OCI-LY1 (cell line): ENCODE measurements around the gene MAGI2.

ENCODE experiments used
- H2AFZ ChIP-seq: fragments of 200-600 bp; sonication (generic), shearing (Covaris generic); 2 replicates; pipeline ENCODE4 v1.6.0; 2014; ENCODE audit warnings: antibody characterized with exemption, mild to moderate bottlenecking, low read length
- H3F3A ChIP-seq: fragments of 200-600 bp; sonication (generic), shearing (Covaris generic); 2 replicates; pipeline ENCODE4 v1.6.0; 2014; ENCODE audit warnings: mild to moderate bottlenecking, antibody characterized with exemption, low read length, moderate library complexity; ENCODE audit not compliant: insufficient read depth
- H3K27ac ChIP-seq: fragments of 200-600 bp; sonication (generic); 2 replicates; pipeline ENCODE4 v1.5.1; 2014; ENCODE audit warnings: low read length, mixed run types, mild to moderate bottlenecking, low read depth; ENCODE audit not compliant: poor library complexity, severe bottlenecking
- H3K27me3 ChIP-seq: fragments of 200-600 bp; sonication (generic); 2 replicates; pipeline ENCODE4 v1.6.0; 2014; ENCODE audit warnings: antibody characterized with exemption, mild to moderate bottlenecking, low read length, moderate library complexity; ENCODE audit not compliant: insufficient read depth
- H3K36me3 ChIP-seq: fragments of 200-600 bp; sonication (generic); 2 replicates; pipeline ENCODE4 v1.6.1; 2014; ENCODE audit warnings: mild to moderate bottlenecking, antibody characterized with exemption, low read length, moderate library complexity, mixed read lengths; ENCODE audit not compliant: insufficient read depth
- H3K4me1 ChIP-seq: fragments of 200-600 bp; sonication (generic); 2 replicates; pipeline ENCODE4 v1.5.1; 2014; ENCODE audit warnings: mild to moderate bottlenecking, low read length, moderate library complexity; ENCODE audit not compliant: insufficient read depth, severe bottlenecking
- H3K4me2 ChIP-seq: fragments of 200-600 bp; sonication (generic), shearing (Covaris generic); 2 replicates; pipeline ENCODE4 v1.6.1; 2014; ENCODE audit warnings: low read length
- H3K4me3 ChIP-seq: fragments of 200-600 bp; sonication (generic); 2 replicates; pipeline ENCODE4 v1.5.1; 2014; ENCODE audit warnings: low read length, low read depth, mild to moderate bottlenecking, mixed read lengths; ENCODE audit not compliant: poor library complexity, severe bottlenecking
- H3K79me2 ChIP-seq: fragments of 200-600 bp; shearing (Covaris generic); 2 replicates; pipeline ENCODE4 v1.6.1; 2016; ENCODE audit warnings: mixed run types, low read length, mixed read lengths; ENCODE audit not compliant: insufficient read depth
- H3K9ac ChIP-seq: fragments of 200-600 bp; sonication (generic), shearing (Covaris generic); 2 replicates; pipeline ENCODE4 v1.6.1; 2014; ENCODE audit warnings: mild to moderate bottlenecking, low read length, mixed read lengths
- H3K9me2 ChIP-seq: fragments of 200-600 bp; sonication (generic), shearing (Covaris generic); 2 replicates; pipeline ENCODE4 v1.6.1; 2014; ENCODE audit warnings: low read depth, mild to moderate bottlenecking, low read length, mixed read lengths
- H3K9me3 ChIP-seq: fragments of 200-600 bp; shearing (Covaris generic); 2 replicates; pipeline ENCODE4 v1.6.1; 2014; ENCODE audit warnings: low read length, mixed read lengths
- H4K20me1 ChIP-seq: fragments of 200-600 bp; sonication (generic), shearing (Covaris generic); 2 replicates; pipeline ENCODE4 v1.6.0; 2016; ENCODE audit warnings: mild to moderate bottlenecking, low read length; ENCODE audit not compliant: insufficient read depth
- EZH2 ChIP-seq: fragments of 200-600 bp; sonication (generic), shearing (Covaris generic); IDR thresholded peaks from 2 replicates; pipeline ENCODE4 v1.8.0; 2017; ENCODE audit warnings: borderline replicate concordance, mixed run types, mild to moderate bottlenecking, antibody characterized with exemption, low read length, moderate library complexity, mixed read lengths
- TF ChIP-seq, protein P1 (sequence below): fragments of 200-600 bp; sonication (generic), shearing (Covaris generic); IDR thresholded peaks from 2 replicates; pipeline ENCODE4 v1.5.1; 2017; ENCODE audit warnings: mild to moderate bottlenecking, antibody characterized with exemption, low read length, moderate library complexity, mixed read lengths

The MAGI2 gene

DNA sequence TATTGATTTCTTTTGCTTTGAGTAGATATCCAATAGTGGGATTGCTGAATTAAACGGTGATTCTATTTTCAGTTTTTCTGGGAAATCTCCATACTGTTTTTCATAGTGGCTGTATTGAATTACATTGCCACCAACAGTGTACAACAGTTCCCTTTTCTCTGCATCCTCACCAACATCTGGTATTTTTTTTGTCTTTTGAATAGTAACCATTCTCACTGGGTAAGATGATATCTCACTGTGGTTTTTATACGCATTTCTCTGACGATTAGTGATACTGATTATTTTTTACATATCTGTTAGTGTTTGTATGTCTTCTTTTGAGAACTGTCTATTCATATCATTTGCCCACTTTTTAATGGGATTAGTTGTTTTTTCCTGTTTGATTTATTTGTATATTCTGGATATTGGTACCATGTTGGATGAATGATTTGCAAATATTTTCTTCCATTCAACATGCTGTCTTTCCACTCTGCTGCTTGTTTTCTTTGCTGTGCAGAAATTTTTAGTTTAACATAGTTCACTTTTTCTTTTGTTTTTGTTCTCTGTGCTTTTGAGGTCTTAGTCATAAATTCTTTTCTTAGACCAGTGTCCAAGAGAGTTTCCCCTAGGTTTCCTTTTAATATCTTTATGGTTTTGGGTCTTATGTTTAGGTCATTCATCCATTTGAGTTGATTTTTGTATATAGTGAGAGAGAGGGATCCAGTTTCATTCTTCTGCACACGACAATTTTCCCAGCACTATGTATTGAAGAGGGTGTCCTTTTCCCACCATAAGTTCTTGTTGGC is 1070.2 kb downstream of the MAGI2 start:
- Histone ChIP-seq H3K9me3 (no peaks in the 10 kb centered on the region), H2AFZ (no peak overlapping the region), H3K4me1 (no peaks in the 10 kb centered on the region), H3K9ac (no peak overlapping the region), H3K79me2 (no peaks in the 10 kb centered on the region), H3K36me3 (no peaks in the 10 kb centered on the region), H3K4me2 (no peak overlapping the region), H3K4me3 (no peak overlapping the region), H3F3A (no peaks in the 10 kb centered on the region), H3K27ac (no peak overlapping the region), H4K20me1 (no peaks in the 10 kb centered on the region), H3K27me3 (no peaks in the 10 kb centered on the region), H3K9me2 (no peaks in the 10 kb centered on the region)
- TF ChIP-seq, protein P1, sequence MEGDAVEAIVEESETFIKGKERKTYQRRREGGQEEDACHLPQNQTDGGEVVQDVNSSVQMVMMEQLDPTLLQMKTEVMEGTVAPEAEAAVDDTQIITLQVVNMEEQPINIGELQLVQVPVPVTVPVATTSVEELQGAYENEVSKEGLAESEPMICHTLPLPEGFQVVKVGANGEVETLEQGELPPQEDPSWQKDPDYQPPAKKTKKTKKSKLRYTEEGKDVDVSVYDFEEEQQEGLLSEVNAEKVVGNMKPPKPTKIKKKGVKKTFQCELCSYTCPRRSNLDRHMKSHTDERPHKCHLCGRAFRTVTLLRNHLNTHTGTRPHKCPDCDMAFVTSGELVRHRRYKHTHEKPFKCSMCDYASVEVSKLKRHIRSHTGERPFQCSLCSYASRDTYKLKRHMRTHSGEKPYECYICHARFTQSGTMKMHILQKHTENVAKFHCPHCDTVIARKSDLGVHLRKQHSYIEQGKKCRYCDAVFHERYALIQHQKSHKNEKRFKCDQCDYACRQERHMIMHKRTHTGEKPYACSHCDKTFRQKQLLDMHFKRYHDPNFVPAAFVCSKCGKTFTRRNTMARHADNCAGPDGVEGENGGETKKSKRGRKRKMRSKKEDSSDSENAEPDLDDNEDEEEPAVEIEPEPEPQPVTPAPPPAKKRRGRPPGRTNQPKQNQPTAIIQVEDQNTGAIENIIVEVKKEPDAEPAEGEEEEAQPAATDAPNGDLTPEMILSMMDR = no peak
- TF ChIP-seq EZH2 = no peak

DNA sequence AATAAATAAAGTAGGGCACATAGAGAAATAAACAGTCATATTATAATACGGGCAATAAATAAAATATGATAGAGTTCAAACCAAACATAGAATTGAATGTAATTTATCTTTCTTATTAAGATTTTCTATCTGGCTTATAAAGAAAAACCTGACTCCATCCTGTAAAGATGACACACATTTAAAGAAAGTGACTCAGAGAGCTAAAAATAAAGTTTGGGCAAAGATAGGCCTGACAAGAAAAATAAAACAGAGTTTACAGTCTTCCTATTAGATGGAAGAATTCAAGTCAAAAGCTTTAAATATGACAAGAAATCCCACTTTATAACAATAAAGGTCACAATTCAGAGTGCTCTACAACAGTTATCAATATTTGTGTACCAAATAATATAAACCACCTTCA is 1074.3 kb downstream of the MAGI2 start:
- Histone ChIP-seq H3K36me3 (no peaks in the 10 kb centered on the region), H4K20me1 (no peaks in the 10 kb centered on the region), H3K27ac (no peak overlapping the region), H3K4me2 (no peak overlapping the region), H3K27me3 (no peaks in the 10 kb centered on the region), H3K4me3 (no peak overlapping the region), H3K9me3 (no peaks in the 10 kb centered on the region), H3K9me2 (no peaks in the 10 kb centered on the region), H3K9ac (no peak overlapping the region), H3K79me2 (no peaks in the 10 kb centered on the region), H2AFZ (no peak overlapping the region), H3K4me1 (no peaks in the 10 kb centered on the region), H3F3A (no peaks in the 10 kb centered on the region)
- TF ChIP-seq EZH2 = no peak
- TF ChIP-seq, protein P1 = no peak

DNA sequence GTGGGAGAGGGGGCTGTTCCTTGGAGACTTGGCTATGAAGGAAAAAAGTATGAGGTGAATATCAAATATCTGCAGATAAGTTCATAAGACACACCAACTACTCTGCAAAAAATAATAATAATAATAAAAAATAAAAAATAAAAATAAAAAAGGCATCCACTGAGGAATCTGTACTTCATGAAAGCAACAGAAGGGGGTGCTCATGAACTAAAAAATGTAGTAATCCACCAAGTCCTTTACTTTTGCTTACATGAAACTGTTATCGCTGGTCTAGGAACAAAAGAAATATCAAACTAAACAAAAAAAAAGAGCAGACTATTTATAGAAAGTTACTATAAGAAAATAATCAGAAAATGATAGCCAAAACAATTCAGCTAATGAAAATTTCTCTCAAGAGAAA is 1075.9 kb downstream of the MAGI2 start:
- no peak overlapping the region for H3K27ac ChIP-seq
- no peaks in the 10 kb centered on the region for H3K36me3 ChIP-seq
- no peaks in the 10 kb centered on the region for H3K9me3 ChIP-seq
- no peaks in the 10 kb centered on the region for H3K27me3 ChIP-seq
- H3K79me2 ChIP-seq = no peaks in the 10 kb centered on the region
- no peaks in the 10 kb centered on the region for H3F3A ChIP-seq
- no peaks in the 10 kb centered on the region for H4K20me1 ChIP-seq
- no peak overlapping the region for H3K4me3 ChIP-seq
- H2AFZ ChIP-seq = no peak overlapping the region
- H3K9ac ChIP-seq = no peak overlapping the region
- H3K4me2 ChIP-seq = no peak overlapping the region
- H3K4me1 ChIP-seq = no peaks in the 10 kb centered on the region
- TF ChIP-seq, protein P1 = no peak
- no peak for TF ChIP-seq EZH2
- no peaks in the 10 kb centered on the region for H3K9me2 ChIP-seq
